ENCODE measurements around the gene SPINT3.

DNA sequence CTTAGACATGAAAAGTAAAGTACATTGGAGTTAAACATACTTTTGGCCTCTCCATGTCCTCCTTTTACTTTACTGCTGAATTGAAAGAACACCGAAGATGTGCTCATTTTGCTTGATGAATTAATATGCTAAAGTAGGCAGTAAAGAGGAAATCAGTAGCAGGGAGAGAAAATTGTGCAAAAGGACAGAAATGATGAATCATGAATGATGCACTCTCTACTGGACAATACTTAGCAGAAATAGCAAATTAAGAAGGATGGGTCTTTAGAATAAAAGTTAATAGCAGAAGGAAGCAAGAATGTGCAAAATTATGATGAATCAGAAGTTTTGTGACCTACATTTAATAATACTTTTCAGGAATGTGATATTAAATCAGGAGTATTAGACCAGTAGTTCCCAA, 8.4 kb upstream of the SPINT3 start:
- TF ChIP-seq, protein P1, sequence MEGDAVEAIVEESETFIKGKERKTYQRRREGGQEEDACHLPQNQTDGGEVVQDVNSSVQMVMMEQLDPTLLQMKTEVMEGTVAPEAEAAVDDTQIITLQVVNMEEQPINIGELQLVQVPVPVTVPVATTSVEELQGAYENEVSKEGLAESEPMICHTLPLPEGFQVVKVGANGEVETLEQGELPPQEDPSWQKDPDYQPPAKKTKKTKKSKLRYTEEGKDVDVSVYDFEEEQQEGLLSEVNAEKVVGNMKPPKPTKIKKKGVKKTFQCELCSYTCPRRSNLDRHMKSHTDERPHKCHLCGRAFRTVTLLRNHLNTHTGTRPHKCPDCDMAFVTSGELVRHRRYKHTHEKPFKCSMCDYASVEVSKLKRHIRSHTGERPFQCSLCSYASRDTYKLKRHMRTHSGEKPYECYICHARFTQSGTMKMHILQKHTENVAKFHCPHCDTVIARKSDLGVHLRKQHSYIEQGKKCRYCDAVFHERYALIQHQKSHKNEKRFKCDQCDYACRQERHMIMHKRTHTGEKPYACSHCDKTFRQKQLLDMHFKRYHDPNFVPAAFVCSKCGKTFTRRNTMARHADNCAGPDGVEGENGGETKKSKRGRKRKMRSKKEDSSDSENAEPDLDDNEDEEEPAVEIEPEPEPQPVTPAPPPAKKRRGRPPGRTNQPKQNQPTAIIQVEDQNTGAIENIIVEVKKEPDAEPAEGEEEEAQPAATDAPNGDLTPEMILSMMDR (IDR thresholded peaks at IDR 0.05; ENCODE audit: insufficient read depth, low read length): no peak
- TF ChIP-seq GABPA (IDR thresholded peaks at IDR 0.05; ENCODE audit: low read depth) (no peak), POLR2AphosphoS5 (IDR thresholded peaks at IDR 0.05; ENCODE audit: low read depth) (no peak), SPI1 (IDR thresholded peaks at IDR 0.05; ENCODE audit: borderline replicate concordance, low read depth) (no peak)
- TF ChIP-seq, protein P2, sequence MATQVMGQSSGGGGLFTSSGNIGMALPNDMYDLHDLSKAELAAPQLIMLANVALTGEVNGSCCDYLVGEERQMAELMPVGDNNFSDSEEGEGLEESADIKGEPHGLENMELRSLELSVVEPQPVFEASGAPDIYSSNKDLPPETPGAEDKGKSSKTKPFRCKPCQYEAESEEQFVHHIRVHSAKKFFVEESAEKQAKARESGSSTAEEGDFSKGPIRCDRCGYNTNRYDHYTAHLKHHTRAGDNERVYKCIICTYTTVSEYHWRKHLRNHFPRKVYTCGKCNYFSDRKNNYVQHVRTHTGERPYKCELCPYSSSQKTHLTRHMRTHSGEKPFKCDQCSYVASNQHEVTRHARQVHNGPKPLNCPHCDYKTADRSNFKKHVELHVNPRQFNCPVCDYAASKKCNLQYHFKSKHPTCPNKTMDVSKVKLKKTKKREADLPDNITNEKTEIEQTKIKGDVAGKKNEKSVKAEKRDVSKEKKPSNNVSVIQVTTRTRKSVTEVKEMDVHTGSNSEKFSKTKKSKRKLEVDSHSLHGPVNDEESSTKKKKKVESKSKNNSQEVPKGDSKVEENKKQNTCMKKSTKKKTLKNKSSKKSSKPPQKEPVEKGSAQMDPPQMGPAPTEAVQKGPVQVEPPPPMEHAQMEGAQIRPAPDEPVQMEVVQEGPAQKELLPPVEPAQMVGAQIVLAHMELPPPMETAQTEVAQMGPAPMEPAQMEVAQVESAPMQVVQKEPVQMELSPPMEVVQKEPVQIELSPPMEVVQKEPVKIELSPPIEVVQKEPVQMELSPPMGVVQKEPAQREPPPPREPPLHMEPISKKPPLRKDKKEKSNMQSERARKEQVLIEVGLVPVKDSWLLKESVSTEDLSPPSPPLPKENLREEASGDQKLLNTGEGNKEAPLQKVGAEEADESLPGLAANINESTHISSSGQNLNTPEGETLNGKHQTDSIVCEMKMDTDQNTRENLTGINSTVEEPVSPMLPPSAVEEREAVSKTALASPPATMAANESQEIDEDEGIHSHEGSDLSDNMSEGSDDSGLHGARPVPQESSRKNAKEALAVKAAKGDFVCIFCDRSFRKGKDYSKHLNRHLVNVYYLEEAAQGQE (IDR thresholded peaks at IDR 0.05; ENCODE audit: insufficient replicate concordance, low read depth): no peak
